ENCODE measurements around the gene PRR19.
"Not testable (repeated sequence)": the region's sequence is repeated elsewhere in the genome, so short reads cannot be mapped to it uniquely, and the experiment has no call there.

The PRR19 gene, protein sequence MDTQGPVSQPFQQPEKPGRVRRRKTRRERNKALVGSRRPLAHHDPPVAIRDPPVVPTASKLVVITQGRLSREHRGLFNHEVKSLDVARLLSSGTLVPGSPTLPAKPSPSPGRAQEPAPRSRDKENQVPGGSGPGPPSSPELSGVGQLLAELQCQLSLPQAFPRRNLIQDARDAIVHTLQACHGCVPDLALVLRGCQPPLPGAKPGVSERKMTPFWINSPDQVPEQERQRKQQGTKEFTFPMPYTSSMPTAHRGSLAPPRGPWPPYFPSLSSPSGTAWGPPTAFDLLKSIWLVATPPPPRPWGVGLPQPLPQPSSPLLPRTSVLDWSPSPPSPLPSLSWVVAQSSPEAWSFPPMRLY

DNA sequence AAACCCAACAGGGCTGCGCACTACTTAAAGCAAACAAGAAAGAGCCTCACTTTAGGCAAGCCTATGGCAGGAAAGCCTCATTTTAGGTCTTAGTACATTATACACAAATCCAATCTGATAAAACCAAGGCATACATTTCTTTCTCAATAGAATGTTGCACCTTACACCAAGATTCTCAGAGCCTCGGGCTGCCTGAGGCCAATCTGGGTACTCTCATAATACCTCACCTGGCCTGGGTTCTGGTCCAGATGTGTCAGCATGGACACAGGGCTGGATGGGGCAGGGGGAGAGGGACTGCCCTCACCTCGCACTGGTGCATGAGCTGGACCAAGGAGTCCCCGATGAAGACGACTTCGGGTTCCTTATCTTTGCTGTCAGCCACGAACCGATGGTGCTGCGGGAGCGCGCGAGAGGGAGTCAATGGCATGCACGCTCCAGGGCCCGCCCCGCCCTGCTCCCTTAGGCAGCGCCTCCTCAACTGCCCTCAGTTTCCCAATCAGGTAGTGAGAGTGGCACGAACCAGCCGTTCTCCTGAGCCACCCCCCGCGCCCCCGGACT, at the start of gene PRR19:
Gene PRR19 (plus strand): TSS at position 487 of the 558 bp plus-strand sequence. CDS start 7,453 bp downstream, outside the sequence.
- DNase-seq = no peak

DNA sequence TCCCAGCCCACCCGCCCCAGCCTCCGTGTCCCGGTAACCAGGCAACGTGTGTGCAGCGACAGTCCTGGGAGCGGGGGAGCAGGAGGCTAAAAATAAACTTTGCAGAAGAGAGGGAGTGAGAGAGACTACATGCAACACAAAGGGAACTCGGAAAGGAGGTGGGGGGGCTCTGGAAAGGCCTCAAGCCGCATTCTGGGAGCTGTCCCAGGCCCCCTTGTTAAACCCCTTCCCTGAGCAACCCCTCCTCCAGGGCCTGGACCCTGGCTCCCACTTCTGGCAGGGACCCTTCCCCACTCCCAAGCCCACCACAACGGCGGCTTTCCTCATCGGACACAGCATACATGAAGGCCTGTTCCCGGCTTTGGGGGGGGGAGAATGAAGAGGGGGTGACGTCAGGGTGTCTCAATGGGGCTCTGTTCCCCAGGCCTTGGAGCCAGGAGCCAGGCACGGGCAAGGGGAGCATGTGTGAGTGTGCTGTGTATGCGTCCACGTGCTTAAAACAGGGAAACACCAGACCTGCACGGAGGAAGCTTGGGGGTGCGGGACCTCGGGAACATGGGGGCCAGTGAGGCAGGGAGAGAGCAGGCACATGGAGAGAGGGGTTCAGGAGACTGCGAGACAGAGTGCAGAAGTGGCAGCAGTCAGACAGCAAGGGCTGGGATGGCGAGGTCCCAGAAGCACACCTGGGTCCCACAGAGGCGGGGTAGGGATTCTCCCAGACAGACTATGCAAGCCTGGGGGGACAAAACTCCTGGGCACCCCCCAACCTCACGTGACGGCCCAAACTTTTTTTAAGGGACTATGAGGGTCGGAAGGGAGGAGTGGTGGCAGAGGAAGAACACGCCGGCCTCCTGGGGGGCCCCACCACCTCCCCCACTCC, 49.3 kb upstream of the PRR19 start:
- DNase-seq = peak; percentile 30

DNA sequence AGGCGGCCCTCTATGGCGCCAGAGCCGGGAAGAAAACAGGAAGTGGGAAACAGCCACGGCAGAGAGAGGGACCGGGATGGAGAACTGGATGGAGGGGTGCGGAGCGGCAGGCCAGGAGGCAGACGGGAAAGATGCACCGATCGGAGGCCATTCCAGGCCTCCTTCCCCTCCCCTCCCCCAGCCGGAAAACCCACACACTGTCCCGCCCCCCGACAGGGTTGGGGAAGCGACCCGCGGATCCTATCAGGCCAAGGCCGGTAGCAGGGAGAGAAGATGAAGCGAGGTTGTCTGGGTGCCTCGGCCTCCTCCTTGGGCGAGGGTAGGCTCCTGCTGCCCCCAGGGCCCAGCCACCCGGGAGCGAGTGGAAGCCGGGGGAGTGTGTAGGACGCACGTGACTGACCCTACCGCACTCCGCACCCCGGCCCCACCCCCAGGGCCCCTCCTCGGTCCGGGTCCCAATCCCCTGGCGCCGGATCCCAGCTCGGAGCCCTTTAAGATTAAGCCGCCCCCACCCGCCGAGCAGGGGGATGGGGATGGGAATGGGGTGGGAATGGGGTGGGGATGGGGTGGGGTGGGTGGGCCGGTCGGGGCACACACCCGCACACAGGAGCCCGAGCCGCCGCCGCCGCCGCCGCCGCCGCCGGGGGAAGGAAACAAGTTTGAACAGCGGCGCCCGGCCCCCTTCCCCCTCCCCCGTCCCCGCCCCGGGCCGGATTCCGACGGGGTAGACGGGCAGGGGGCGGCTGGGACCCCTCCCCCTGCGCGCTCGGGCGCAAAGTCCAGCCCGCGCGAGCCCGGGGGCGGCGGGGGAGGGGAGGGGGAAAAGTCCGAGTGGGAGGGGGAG, 48.5 kb upstream of the PRR19 start:
- no peak for DNase-seq

DNA sequence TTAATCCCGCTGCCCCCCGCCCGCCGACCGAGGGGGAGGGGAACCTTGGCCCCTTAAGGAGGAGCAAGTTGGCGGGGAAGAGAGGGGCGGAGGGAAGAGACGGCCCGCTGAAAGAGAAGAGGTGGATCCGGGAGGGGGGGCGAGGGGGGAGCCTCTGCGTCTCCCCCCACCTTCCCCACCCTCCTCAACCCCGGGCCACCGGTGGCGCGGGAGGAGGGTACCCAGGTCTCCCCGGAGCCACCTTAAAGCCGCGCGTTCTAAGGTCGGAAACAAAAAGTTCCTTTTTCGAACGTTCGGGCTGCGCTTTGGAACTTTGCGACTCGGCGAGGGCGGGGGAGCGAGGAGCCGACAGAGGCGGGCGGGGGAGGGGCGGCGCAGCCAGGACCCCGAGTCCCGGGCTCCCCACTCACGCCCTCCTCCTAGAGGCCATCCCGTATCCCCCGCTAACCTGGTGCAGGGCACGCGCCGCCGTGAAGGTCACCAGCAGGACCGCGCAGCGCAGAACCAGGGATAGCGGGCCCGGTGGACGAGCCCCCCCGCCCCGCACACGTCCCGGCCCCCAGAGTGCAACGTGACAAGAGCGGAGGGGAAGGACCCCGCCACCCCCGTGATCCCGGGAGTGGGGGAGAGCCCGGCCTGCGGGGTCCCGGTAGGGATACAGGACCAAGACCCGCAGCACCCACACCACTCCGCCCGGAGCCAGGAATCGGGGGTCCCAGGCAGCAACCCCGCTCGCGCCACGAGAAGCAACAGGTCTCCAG, 47.7 kb upstream of the PRR19 start:
- DNase-seq = no peak

DNA sequence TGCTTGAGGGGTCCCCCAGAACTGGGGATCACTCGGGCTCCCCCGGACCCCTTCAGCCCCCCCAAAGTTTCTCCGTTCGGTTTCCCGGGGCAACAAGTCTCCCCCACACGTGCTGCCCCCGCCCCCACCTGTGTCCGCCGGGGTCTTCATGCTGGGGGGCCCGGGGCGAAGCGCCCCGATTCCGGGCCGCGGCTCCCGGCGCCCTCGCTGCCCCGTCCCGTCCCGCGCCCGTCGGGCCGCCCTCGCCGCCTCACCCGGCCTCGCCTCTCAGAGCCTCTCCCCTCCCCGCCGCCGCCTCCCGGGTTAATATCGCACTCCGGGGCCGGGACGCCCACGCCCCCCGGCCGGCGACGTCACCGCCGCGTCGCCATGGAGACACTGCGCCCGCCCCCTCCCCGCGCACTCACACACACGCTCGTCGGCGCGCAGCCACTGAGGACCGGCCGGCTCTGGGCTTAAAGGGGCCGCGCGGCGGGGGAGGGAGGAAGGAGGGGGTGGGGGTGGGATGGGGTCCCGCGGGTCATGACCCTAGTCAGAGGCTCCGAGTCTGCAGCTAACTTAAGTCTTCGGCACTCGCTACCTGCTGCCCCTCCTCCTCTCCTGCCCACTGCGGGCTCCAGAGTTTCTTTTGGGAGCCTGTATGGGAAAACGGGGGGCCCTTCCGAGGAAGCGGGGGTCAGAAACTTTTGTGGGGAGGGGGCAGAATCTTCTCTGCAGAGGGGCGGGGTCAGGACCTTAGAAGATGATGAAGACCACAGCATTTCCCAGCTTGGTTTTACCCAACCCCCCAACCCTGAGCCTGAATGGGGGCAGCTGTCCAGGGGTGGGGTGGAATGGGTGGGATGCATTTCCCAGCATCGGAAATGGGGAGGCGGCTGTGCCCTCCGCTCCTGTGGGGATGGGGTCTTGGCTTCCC, 46.8 kb upstream of the PRR19 start, which contains the start of gene ERF:
Gene ERF (minus strand): TSS at position 279 of the 916 bp plus-strand sequence. CDS start 129 bp downstream, at position 150.
- peak; percentile 73 for DNase-seq

DNA sequence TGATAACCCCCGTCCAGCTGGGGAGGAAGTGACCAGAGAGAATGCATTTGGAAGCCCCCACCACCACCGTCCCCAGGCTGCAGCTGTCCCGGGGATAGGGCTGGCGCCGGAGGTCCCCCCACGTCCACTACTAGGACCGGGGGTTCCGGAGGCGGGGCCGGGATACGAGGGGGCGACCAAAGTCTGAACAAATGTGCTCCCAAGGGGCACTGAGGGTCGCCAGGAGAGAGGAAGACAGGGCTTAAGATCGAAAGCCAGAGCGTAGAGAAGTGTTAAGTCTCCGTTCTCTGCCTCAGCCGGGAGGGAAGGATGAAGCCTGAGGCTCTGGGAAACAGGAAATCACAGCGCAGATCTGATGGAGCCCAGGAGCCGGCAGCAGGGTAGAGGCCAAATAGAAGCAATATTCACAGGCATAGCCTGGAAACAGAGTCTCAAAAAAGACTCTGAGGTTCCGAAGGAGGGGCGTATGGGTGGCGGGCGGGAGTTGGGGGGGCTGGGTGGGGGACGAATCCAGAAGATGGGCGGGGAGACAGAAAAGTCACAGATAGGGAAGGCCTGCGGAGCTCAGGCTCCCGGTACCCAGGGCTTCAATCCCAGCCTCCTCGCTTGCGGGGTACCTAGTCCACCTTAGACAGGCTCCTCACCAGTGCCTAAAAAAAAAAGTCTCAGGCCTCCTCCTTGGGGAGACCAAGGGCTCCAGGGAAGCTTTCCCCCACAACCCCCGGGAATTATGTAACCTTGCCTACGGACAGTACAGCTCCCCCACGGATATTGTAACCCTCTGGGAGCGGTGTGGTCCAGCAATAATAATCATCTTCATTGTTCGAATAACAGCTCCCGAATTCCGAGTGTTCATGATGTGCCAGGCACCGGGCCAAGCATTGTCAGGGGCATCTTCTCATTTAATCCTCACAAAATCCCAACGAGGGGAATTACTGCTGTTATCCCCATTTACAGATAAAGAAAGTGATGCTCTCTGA, 45.9 kb upstream of the PRR19 start:
- DNase-seq = peak; percentile 45

DNA sequence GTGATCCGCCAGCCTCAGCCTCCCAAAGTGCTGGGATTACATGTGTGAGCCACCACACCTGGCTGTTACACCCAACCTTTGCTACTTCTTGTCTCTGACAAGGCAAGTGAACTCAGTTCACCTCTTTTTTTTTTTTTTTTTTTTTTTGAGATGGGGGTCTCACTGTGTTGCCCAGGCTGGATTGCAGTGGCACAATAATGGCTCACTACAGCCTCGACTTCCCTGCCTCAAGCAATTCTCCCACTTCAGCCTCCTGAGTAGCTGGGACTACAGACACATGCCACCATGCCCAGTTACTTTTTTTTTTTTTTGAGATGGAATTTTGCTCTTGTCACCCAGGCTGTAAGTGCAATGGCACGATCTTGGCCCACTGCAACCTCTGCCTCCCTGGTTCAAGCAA, 44.1 kb upstream of the PRR19 start:
- DNase-seq = not testable (repeated sequence)

DNA sequence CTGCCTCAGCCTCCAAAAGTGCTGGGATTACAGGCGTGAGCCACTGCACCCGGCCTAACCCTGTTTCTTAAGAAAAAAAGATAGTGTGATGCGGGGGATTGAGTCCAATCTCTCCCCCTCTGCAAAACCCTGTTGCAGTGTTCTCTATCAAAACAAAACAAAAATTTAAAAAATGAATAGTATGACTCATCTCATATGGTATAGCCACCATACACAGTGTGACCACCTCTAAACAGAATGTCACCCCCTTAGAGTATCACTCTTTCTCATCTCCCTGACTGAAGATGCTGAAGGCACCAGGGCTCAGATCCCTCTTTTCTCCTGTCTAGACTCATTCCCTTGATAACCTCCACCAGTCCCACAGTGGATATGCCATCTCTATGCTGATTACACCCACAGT, 40.2 kb upstream of the PRR19 start:
- no peak for DNase-seq

DNA sequence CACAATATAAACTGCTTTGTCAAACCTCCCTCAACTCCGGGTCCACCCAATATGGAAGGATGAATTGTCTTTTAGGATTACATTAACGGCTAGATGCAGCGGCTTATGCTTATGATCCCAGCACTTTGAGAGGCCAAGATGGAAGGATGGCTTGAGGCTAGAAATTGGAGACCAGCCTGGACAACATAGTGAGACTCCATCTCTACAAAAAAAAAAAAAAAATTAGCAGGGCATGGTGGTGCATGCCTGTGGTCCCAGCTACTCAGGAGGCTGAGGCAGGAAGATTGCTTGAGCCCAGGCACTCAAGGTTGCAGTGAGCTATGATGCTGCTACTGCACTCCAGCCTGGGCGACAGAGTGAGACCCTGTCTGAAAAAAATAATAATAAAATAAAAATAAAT, 35.8 kb upstream of the PRR19 start:
- not testable (repeated sequence) for DNase-seq

DNA sequence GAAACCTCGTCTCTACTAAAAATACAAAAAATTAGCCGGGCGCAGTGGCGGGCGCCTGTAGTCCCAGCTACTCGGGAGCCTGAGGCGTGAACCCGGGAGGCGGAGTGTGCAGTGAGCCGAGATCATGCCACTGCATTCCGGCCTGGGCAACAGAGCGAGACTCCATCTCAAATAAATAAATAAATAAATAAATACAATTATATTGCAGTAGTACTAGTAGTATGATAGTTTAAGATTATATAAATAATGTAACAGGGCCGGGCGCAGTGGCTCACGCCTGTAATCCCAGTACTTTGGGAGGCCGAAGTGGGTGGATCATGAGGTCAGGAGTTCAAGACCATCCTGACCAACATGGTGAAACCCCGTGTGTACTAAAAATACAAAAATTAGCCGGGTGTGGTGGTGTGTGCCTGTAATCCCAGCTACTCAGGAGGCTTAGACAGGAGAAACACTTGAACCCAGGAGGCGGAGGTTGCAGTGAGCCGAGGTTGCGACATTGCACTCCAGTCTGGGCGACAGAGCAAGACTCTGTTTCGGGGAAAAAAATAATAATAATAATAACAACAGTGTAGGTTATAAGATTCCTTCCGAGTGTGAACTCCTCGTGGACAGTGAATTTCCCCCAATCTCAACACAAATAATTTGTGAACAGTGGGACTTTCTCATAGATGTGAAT, 34.9 kb upstream of the PRR19 start:
- DNase-seq = not testable (repeated sequence)

DNA sequence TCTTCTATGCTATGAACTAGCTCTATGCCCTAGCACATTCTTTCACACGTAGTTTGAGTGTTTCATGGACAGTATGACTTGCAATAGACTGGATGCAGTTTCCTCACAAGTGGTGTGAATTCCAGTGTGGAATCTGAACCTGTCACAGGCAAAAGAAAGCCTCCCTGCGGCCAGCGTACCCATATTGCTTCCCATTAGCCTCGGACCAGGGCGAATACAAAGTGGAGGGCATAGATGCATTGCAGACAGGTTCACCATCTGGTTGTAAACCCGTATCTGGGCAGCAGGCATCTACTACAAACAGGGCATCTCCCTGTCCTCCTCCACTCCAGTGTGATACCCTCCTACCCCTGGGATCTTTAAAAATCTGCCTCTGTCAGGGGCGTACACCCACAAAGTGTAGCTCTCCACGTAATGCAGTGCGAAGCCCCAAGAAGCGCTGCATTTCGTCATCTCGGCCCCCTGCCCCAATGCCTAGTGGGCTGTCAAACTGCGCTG, 34.2 kb upstream of the PRR19 start:
- no peak for DNase-seq

DNA sequence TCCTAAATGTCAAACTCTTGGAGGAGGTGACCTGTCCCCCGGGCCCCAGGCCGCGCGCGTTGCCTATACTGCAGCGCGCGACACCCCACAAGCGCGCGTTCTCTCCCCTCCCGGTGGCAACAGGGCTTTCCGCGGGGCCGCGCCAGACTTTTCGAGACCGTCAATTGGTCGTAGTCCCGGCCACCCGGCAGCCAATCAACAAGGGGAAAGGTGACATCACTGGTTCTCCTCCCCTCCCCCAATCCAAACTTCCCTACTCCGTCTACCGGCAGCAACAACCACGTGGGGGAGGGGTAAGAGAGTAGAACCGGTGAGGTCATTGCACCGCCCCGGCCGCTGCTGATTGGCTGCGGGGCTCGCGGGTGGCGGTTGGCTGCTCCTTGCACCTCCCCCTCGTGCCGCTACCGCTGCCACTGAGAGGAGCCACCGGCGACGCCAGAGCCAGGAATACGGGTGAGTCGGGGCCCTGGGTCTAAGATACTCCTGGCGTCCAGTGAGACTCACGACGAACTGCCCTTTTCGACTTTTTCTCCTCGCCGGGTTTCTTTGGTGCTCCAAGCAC, 33.7 kb upstream of the PRR19 start:
- peak; percentile 97 for DNase-seq

DNA sequence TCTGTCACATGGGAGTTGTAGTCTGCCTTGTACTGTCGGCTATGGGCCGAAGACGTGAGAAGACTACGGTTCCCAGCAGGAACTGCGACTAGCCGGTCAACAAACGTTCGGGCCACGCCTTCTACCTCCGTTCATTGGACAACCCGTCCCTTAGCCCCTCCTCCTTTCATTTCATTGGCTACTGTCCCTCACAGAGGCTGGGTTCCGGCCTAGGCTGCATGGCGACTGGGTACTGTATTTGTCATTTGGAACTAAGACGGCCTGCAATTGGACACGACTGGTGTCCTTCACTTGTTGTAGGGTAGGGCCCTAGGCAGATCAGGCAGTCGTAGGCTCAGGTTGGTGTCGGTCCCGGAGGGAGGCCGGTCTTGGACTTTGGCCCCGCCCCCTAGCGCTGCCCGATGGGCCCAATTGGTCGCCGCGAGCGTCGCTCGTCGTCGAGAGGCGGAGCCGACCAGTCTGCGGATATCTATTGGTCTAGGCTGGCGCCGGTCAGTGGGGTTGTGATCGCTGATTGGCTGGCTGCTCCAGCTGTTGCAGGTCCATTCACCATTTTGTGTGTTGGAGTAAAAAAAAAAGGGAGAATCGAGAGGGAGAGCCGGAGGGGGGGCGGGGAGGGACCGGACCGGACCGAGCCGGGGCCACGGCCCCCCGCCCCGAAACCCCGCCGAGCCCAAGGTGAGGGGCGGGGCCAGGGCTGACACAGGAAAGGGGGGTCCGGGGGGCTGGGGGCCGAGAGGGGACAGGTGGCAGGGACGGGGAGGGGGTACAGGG, 33.0 kb upstream of the PRR19 start, which contains the start of gene CIC:
Gene CIC (plus strand): TSS at position 549 of the 774 bp plus-strand sequence. CDS start 2,532 bp downstream, outside the sequence.
- peak; percentile 100 for DNase-seq

DNA sequence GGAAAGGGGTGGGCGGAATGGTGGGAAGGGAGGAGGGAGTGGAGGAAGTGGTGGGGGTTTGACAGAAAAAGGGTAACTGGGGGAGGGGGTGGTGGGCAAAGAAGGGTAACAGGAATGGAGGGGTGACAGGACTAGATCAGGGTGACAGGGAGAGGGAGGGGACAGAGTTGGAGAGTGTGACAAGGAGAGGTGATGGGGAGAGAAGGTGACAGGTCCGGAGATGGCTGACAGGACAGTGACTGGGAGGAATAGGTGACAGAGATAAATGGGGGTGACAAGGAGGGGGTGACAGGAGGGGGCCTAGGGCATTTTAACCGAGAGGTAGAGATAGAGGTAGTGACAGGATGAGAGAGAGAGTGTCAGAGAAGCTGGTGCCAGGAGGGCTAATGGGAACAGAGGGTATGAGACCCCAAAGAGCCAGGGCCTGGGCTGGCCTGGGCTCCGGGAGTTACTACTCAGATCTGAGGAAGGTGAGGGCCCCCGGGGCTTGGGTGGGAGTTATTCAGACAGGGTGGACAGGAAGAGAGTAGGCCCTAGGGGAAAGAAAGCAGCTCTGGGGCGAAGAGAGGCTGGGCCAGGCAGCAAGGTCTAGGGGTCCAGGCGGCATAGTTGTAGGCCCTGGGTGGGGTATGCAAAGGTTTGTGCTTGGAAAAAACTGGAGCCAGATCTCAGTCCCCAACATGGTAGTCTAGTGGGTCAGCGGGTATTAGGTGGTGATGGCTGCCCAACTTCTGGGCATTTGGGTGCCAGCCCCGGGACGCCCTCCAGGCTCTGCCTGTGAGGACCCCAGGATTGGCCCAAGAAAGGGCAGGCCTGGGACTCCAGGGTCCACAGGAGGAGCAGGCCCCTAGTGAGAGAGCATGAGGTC, 32.2 kb upstream of the PRR19 start:
- no peak for DNase-seq

DNA sequence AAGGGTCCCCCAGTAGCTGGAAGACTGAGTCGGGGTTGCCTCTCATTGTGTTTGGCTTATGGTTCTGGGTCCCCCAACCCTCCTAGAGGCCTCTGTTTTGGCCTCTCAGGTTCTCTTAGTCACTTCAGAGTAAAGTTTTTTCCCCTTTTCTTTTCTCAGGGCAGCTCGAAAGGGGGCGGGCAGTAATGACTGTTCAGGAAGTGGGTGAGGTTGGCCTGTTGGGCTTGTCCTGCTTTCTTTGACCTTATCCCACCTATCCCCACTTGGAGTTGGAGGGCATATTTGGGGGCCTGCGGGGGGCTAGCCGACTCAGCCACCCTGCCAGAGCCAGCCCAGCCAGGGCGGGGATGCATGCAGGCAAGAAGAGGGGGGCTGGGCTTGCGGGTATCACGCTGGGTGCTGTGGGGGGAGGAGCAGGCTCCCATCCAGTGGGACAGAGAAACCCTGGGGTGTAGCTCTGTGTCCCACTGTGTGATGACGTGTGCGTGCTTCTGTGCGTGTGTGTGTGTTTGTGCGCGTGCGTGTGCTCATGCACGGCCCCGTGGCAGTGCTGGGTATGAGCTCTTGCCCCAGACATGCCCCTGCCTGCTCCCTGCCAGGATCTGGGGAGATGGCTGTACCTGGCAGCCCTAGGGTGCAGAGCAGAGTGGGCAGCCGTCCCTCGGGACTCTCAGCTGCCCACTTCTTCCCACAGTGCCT, 31.4 kb upstream of the PRR19 start:
- peak; percentile 50 for DNase-seq

DNA sequence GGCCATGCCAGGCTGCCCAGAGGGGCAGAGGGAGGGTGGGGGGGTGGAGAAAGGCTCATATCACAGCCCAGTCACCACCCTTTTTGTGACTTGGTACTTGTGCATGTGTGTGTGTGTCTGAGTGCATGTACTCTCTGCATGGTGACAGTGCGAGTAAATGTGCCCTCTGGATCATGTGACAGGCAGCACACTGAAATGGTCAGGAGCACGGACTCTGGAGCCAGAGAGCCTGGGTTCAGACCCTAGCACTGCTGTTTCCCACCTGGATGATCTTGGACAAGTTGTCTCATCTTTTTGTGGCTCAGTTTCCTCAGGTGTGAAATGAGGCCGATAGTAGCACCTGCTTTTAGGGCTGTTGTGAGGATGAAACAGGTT, 30.9 kb upstream of the PRR19 start:
- DNase-seq = no peak
